IPS-15b (cell line): ENCODE data around the gene ANP32D.
"Not testable (repeated sequence)": the region's sequence is repeated elsewhere in the genome, so short reads cannot be mapped to it uniquely, and the experiment has no call there.

Experiments used
- H3K27me3 ChIP-seq: one replicate; pipeline ENCODE4 v1.6.1; 2013; ENCODE audit warnings: low read length; ENCODE audit not compliant: control insufficient read depth, insufficient read depth
- H3K36me3 ChIP-seq: one replicate; pipeline ENCODE4 v1.6.1; 2013; ENCODE audit warnings: low read length; ENCODE audit not compliant: control insufficient read depth, insufficient read depth
- H3K4me1 ChIP-seq: one replicate; pipeline ENCODE4 v1.6.1; 2013; ENCODE audit warnings: mild to moderate bottlenecking, low read length; ENCODE audit not compliant: control insufficient read depth, insufficient read depth
- H3K4me3 ChIP-seq: one replicate; pipeline ENCODE4 v1.5.1; 2013; ENCODE audit warnings: low read depth, low read length
- H3K9ac ChIP-seq: one replicate; pipeline ENCODE4 v1.6.1; 2013; ENCODE audit warnings: low read depth, mild to moderate bottlenecking, low read length
- H3K9me3 ChIP-seq: one replicate; pipeline ENCODE4 v1.6.1; 2013; ENCODE audit warnings: mild to moderate bottlenecking, low read length; ENCODE audit not compliant: control insufficient read depth, insufficient read depth

Gene ANP32D

DNA sequence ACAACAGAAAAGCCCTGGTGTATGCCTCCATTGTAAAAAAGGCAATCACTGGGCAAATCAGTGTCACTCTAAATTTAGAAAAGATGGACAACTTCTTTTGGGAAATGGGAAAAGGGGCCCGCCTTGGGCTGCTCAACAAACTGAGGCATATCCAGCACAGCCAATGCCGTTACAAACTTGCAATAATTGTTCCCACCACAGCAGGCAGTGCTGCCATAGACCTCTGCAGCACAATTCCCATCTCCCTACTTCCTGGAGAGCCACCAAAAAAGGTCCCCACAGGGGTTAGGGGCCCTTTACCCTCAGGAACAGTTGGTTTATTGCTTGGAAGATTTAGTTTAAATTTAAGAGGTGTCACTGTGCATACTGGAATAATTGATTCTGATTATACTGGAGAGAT is 36.6 kb downstream of the ANP32D start:
- Histone ChIP-seq H3K4me3 (no peak overlapping the region), H3K36me3 (no peaks in the 10 kb centered on the region), H3K4me1 (no peaks in the 10 kb centered on the region), H3K9ac (no peak overlapping the region), H3K27me3 (no peaks in the 10 kb centered on the region), H3K9me3 (peaks cover 5% of the 10 kb centered on the region)

DNA sequence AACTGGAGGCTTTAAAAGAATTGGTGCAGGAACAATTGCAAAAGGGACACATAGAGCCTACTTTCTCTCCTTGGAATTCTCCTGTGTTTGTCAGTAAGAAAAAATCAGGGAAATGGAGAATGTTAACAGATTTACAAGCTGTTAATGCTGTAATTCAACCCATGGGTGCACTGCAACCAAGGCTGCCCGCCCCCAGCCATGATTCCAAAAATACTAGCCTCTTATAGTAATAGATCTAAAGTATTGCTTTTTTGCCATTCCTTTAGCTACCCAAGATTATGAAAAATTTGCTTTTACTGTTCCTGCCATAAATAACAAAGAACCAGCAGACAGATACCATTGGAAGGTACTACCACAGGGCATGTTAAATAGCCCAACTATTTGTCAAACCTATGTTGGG is 37.8 kb downstream of the ANP32D start:
- Histone ChIP-seq H3K27me3 (no peaks in the 10 kb centered on the region), H3K4me1 (no peaks in the 10 kb centered on the region), H3K9me3 (peaks cover 5% of the 10 kb centered on the region), H3K36me3 (no peaks in the 10 kb centered on the region), H3K4me3 (no peak overlapping the region), H3K9ac (no peak overlapping the region)

DNA sequence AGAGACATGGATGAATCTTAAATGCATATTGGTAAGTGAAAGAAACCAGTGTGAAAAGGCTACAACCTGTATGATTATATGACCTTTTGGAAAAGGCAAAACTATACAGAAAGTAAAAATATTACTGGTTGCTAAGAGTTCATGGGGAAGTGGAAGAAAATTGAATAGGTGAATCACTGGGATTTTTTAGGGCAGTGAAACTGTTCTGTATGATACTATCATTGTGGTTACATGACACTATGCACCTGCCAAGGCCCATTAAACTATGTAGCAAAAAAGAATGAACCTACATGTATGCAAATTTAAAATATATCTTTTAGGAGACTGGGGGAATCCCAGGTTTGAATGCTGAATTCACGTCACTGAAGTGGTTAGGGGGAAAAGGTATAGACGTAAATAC is 40.5 kb downstream of the ANP32D start:
- Histone ChIP-seq H3K9ac (no peak overlapping the region), H3K4me1 (no peaks in the 10 kb centered on the region), H3K9me3 (peaks cover 5% of the 10 kb centered on the region), H3K27me3 (no peaks in the 10 kb centered on the region), H3K36me3 (no peaks in the 10 kb centered on the region), H3K4me3 (no peak overlapping the region)

DNA sequence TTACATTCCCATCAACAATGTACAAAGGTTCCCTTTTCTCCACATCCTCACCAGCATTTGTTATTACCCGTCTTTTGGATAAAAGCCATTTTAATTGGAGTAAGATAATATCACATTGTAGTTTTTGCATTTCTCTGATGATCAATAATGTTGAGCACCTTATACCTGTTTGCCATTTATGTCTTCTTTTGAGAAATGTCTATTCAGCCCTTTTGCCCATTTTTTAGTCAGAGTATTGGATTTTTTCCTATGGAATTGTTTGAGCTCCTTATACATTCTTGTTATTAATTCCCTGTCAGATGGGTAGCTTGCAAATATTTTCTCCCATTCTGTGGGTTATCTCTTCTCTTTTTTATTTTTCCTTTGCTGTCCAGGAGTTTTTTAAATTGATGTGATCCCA is 42.4 kb downstream of the ANP32D start:
- H3K4me3 ChIP-seq = no peak overlapping the region
- H3K27me3 ChIP-seq = no peaks in the 10 kb centered on the region
- H3K9me3 ChIP-seq = peaks cover 5% of the 10 kb centered on the region
- H3K4me1 ChIP-seq = no peaks in the 10 kb centered on the region
- no peaks in the 10 kb centered on the region for H3K36me3 ChIP-seq
- no peak overlapping the region for H3K9ac ChIP-seq

DNA sequence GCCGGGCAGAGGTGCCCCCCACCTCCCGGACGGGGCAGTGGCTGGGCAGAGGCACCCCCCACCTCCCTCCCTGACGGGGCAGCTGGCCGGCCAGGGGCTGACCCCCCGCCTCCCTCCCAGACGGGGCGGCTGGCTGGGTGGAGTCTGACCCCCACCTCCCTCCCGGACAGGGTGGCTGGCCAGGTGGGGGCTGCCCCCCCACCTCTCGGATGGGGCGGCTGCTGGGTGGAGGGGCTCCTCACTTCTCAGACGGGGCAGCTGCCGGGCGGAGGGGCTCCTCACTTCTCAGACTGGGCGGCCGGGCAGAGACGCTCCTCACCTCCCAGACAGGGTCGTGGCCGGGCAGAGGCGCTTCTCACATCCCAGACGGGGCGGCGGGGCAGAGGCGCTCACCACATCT is 48.0 kb downstream of the ANP32D start:
- not testable (repeated sequence) for H3K9me3 ChIP-seq, H3K27me3 ChIP-seq, H3K9ac ChIP-seq, H3K4me3 ChIP-seq, H3K4me1 ChIP-seq, H3K36me3 ChIP-seq
